Endothelial cell of umbilical vein (primary cell): ENCODE measurements around the gene FAM20B. TPM values are rescaled to one million over a fixed set of nuclear protein-coding genes. Genes with fewer than 3 reads are reported as not detected.

Experiments
- BruUV-seq: library from RNA; stranded (reverse); fragments of 400-500 nt; replicated peaks from 2 replicates; lab custom pipeline; 2021; lab: Mats Ljungman, UMichigan
- CTCF ChIA-PET: fragments of 300-600, 350-600 bp; sonication (Branson Sonifier 250); formaldehyde crosslinking; loops from one replicate; lab custom pipeline; 2021; ENCODE audit warnings: antibody characterized with exemption, inconsistent platforms; lab: Charles Lee
- POLR2A ChIA-PET: fragments of 300-600, 350-600 bp; sonication (Branson Sonifier 250); formaldehyde crosslinking; loops from one replicate; lab custom pipeline; 2021; ENCODE audit warnings: antibody characterized with exemption, inconsistent platforms; lab: Charles Lee
- DNase-seq: peaks from one replicate; pipeline ENCODE4 v3.0.0-alpha.2; 2011; ENCODE audit warnings: low read depth, low spot score
- FAIRE-seq: peaks from 2 replicates; lab custom pipeline; 2011; peaks lifted over from hg19 to GRCh38; lab: Jason Lieb, UNC
- H2AFZ ChIP-seq: 2 replicates; pipeline ENCODE4 v1.6.0; 2012; ENCODE audit warnings: low read depth, low read length, control low read depth, inconsistent platforms
- H3K27ac ChIP-seq: 2 replicates; pipeline ENCODE4 v1.5.1; 2011; ENCODE audit warnings: low read depth, mild to moderate bottlenecking, control low read depth, low read length, moderate library complexity; ENCODE audit not compliant: insufficient read depth
- H3K27me3 ChIP-seq, 2 experiments: 2 replicates each; pipeline versions ENCODE4 v1.6.0 to v1.6.1; 2011; ENCODE audit warnings: low read length in 2 of 2, mixed read lengths in 1 of 2; ENCODE audit not compliant: control insufficient read depth in 2 of 2, insufficient read depth in 2 of 2
- H3K36me3 ChIP-seq, 2 experiments: 2 replicates in 1 of 2; 3 replicates in 1 of 2; pipeline ENCODE4 v1.5.1; 2011; ENCODE audit warnings: low read length in 2 of 2, mild to moderate bottlenecking in 1 of 2, moderate library complexity in 1 of 2; ENCODE audit not compliant: control insufficient read depth in 2 of 2, insufficient read depth in 2 of 2; ENCODE audit errors: extremely low read depth in 1 of 2
- H3K4me1 ChIP-seq: 3 replicates; pipeline ENCODE4 v1.5.1; 2011; ENCODE audit warnings: mild to moderate bottlenecking, low read length; ENCODE audit not compliant: control insufficient read depth, insufficient read depth; ENCODE audit errors: extremely low read depth
- H3K4me2 ChIP-seq: 2 replicates; pipeline ENCODE4 v1.6.1; 2011; ENCODE audit warnings: low read length, control low read depth, mixed read lengths; ENCODE audit not compliant: insufficient read depth
- H3K4me3 ChIP-seq, 3 experiments: fragments of 200-600 bp in 1 of 3; sonication (generic), shearing (Covaris generic) in 1 of 3; replicated peaks in 1 of 3; 2 replicates each; pipeline ENCODE4 v1.5.1; 2011 to 2016; ENCODE audit warnings: control low read depth in 3 of 3, low read length in 3 of 3, mild to moderate bottlenecking in 2 of 3, inconsistent platforms in 1 of 3, low read depth in 1 of 3, moderate library complexity in 1 of 3; ENCODE audit not compliant: insufficient read depth in 1 of 3
- H3K79me2 ChIP-seq: 2 replicates; pipeline ENCODE4 v1.6.0; 2012; ENCODE audit warnings: low read length, inconsistent platforms; ENCODE audit not compliant: control insufficient read depth, insufficient read depth
- H3K9ac ChIP-seq: replicated peaks from 2 replicates; pipeline ENCODE3; 2011; ENCODE audit warnings: low read length, control low read depth; ENCODE audit not compliant: insufficient read depth; ENCODE audit errors: extremely low read depth
- H3K9me1 ChIP-seq: replicated peaks from 3 replicates; pipeline ENCODE4 v1.6.0; 2011; ENCODE audit warnings: mild to moderate bottlenecking, low read length; ENCODE audit not compliant: control insufficient read depth, insufficient read depth; ENCODE audit errors: extremely low read depth
- H3K9me3 ChIP-seq: replicated peaks from 2 replicates; pipeline ENCODE4 v1.5.1; 2012; ENCODE audit warnings: low read length, inconsistent platforms; ENCODE audit not compliant: control insufficient read depth, insufficient read depth
- H4K20me1 ChIP-seq: replicated peaks from 2 replicates; pipeline ENCODE3; 2011; ENCODE audit warnings: mild to moderate bottlenecking, low read length; ENCODE audit not compliant: control insufficient read depth, insufficient read depth; ENCODE audit errors: extremely low read depth
- EZH2 ChIP-seq: IDR thresholded peaks from 2 replicates; pipeline ENCODE4 v1.6.1; 2012; ENCODE audit warnings: borderline replicate concordance, low read depth, mild to moderate bottlenecking, moderate library complexity, low read length, inconsistent platforms; ENCODE audit not compliant: severe bottlenecking
- FOS ChIP-seq: IDR thresholded peaks from 2 replicates; pipeline ENCODE4 v1.6.1; 2011; ENCODE audit warnings: mild to moderate bottlenecking, low read length, moderate library complexity, borderline replicate concordance; ENCODE audit not compliant: insufficient read depth
- JUN ChIP-seq: IDR thresholded peaks from 2 replicates; pipeline ENCODE4 v1.6.1; 2011; ENCODE audit warnings: borderline replicate concordance, low read depth; ENCODE audit not compliant: insufficient read length, insufficient read depth
- MYC ChIP-seq: IDR thresholded peaks from one replicate; pipeline ENCODE4 v1.6.1; 2011; ENCODE audit warnings: mild to moderate bottlenecking, low read depth, low read length
- POLR2A ChIP-seq: IDR thresholded peaks from 2 replicates; pipeline ENCODE4 v1.6.1; 2012; ENCODE audit warnings: low read depth, mild to moderate bottlenecking, control low read depth, low read length
- POLR2AphosphoS5 ChIP-seq: IDR thresholded peaks from 2 replicates; pipeline ENCODE4 v1.6.1; 2012; ENCODE audit warnings: low read depth, mild to moderate bottlenecking, control low read depth, low read length, moderate library complexity; ENCODE audit not compliant: insufficient read depth
- dilution Hi-C: fragments of 300-500 bp; cut with MboI; formaldehyde crosslinking; loops from one replicate; pipeline ENCODE4 v1.15.0; 2019; ENCODE audit warnings: low sequenced_read_pairs; ENCODE audit not compliant: extremely low pct_ligation_motif_present
- intact Hi-C: fragments of 100-400 bp; cut with micrococcal nuclease; formaldehyde crosslinking; loops from one replicate; pipeline ENCODE4 v1.10.0; 2022
- polyA plus RNA-seq, 4 experiments: library from polyadenylated mRNA; depleted of rRNA in 3 of 4; stranded (reverse) in 3 of 4; unstranded in 1 of 4; fragments of >200 nt; gene quantifications; 2 replicates each; pipeline versions ENCODE4 v1.2.1 to v1.2.3, GENCODE V29; 2011 to 2012; ENCODE audit warnings: missing spikeins in 1 of 4
- total RNA-seq: library from RNA; stranded (reverse); gene quantifications from 2 replicates; pipeline ENCODE4 v1.2.3, GENCODE V29; 2021
- TF ChIP-seq, protein P1 (sequence below): IDR thresholded peaks from 2 replicates; pipeline ENCODE4 v1.6.1; 2011; ENCODE audit not compliant: insufficient read depth, insufficient read length

FAM20B gene
- total and polyA plus RNA-seq, 2 donors (not counting 3 experiments of a cell fraction or from before 2014, with no cell fraction given), result 10.0 to 35.1 TPM

DNA sequence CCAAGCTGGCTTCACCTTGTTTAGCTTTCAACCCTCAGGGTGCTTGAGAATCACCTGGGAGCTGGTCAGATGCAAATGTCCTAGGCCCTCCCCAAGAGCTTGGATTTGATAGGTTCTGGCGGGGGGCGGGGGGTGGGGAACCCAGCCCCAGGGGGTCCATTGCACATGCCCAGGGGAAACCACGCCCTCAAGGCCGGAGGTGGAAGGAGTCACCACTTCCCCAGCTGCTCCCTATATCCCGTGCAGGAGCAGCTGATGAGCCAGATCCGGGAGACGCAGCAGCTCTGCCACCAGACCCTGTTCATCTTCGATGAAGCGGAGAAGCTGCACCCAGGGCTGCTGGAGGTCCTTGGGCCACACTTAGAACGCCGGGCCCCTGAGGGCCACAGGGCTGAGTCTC is 62.0 kb downstream of the FAM20B start:
- FAIRE-seq (peak; percentile 84), DNase-seq (peak; percentile 61)
- H3K27me3 ChIP-seq, result no peaks in the 10 kb centered on the region
- H3K9ac ChIP-seq, result no peak overlapping the region
- CTCF ChIA-PET, result interaction anchor here (0.8 to 2.6 kb wide), 3 partner anchors 9 to 34 kb away, joined by 4 to 9 read pairs (median 4); no protein-coding TSS in a partner anchor
- POLR2A ChIA-PET, result no interaction called here
- H3K36me3 ChIP-seq, result peaks cover 11 to 14% of the 10 kb centered on the region in 2 experiments
- no peaks in the 10 kb centered on the region for H4K20me1 ChIP-seq
- H3K27ac ChIP-seq, result peak overlapping the region; percentile 38
- H3K4me2 ChIP-seq, result no peak overlapping the region
- H3K9me3 ChIP-seq, result no peaks in the 10 kb centered on the region
- dilution Hi-C loops (no loop called here), intact Hi-C loops (no loop called here)
- no peak overlapping the region for H2AFZ ChIP-seq
- TF ChIP-seq POLR2AphosphoS5 (peak; percentile 69), POLR2A (no peak)
- peaks cover 10% of the 10 kb centered on the region for H3K4me1 ChIP-seq
- BruUV-seq, result no TSS peak
- peaks cover 10% of the 10 kb centered on the region for H3K79me2 ChIP-seq
- H3K9me1 ChIP-seq, result no peaks in the 10 kb centered on the region
- no peak overlapping the region for H3K4me3 ChIP-seq

DNA sequence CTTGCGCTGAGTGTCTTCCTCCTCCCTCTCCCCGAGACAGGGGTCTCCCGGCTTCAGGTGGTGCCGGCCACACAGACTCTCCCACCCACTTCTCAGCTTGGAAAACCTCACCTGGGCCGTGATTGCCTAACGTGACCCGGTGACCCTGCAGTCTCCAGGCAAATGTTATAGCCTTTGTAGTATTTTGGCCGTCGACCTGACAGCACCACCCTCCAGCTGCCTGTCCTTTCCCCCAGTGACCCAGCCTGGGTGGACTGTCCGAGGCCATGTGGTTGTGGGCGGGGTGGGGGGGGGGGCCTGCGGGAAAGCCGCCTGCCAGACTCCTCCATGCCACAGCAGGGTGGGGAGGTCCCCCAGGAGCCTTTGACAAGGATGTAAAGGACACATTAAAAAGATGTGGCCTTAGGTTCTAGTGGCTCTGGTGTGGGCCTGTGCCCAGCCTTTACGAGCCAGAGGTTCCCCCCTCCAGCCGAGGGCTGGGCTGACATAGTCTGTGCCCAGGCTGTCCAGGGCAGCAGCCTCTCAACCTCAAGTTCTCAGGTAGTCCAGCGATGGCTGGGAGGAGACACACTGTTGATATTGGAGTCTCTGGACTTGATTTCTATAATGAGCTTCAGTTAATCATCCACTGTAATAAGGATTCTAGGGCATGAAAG is 64.3 kb downstream of the FAM20B start:
- H3K36me3 ChIP-seq, result peaks cover 31 to 37% of the 10 kb centered on the region in 2 experiments

More for the DNA sequence above, 64.3 kb downstream of the FAM20B start:
- H3K9me3 ChIP-seq, result no peaks in the 10 kb centered on the region
- no peak overlapping the region for H3K27ac ChIP-seq
- FAIRE-seq, result no peak
- H3K79me2 ChIP-seq, result no peaks in the 10 kb centered on the region
- no peaks in the 10 kb centered on the region for H3K27me3 ChIP-seq
- no peak for DNase-seq
- no TSS peak for BruUV-seq
- ChIA-PET POLR2A (no interaction called here), CTCF (interaction anchor here (0.8 kb wide), 1 partner anchor 11 kb away, joined by 4 read pairs; no protein-coding TSS in a partner anchor)
- H3K4me3 ChIP-seq, result no peak overlapping the region
- H3K4me2 ChIP-seq, result no peak overlapping the region
- no peaks in the 10 kb centered on the region for H4K20me1 ChIP-seq
- intact Hi-C loops, result no loop called here
- no peak overlapping the region for H2AFZ ChIP-seq
- TF ChIP-seq JUN (no peak), FOS (no peak), POLR2AphosphoS5 (no peak), POLR2A (no peak), MYC (no peak), EZH2 (no peak)
- TF ChIP-seq, protein P1, sequence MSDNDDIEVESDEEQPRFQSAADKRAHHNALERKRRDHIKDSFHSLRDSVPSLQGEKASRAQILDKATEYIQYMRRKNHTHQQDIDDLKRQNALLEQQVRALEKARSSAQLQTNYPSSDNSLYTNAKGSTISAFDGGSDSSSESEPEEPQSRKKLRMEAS, result no peak
- H3K9me1 ChIP-seq, result no peaks in the 10 kb centered on the region
- dilution Hi-C loops, result no loop called here
- H3K4me1 ChIP-seq, result peaks cover 6% of the 10 kb centered on the region
- no peak overlapping the region for H3K9ac ChIP-seq
